RWPE2 (cell line): ENCODE data around the gene GPS2.
"Not testable (repeated sequence)": the region's sequence is repeated elsewhere in the genome, so short reads cannot be mapped to it uniquely, and the experiment has no call there.

ENCODE experiments used
- ATAC-seq: fragments of 200-7000 bp; cut with Tn5 transposase; 3 replicates; pipeline ENCODE4 v1.9.1; 2021; ENCODE audit warnings: low read depth
- DNase-seq: peaks from one replicate; pipeline ENCODE4 v3.0.0-alpha.2; 2020; ENCODE audit warnings: low spot score
- H3K27ac ChIP-seq: fragments of 450-650 bp; 2 replicates; pipeline ENCODE4 v1.5.1; 2017; ENCODE audit warnings: mild to moderate bottlenecking; ENCODE audit not compliant: poor library complexity, severe bottlenecking
- H3K27me3 ChIP-seq: fragments of 250-450 bp; sonication (Bioruptor Pico); 2 replicates; pipeline ENCODE4 v1.5.1; 2021; ENCODE audit warnings: mild to moderate bottlenecking, moderate library complexity; ENCODE audit not compliant: insufficient read depth, poor library complexity, severe bottlenecking
- H3K36me3 ChIP-seq: fragments of 250-450 bp; sonication (Bioruptor Pico); 2 replicates; pipeline ENCODE4 v1.5.1; 2020; ENCODE audit warnings: low read depth, mild to moderate bottlenecking, moderate library complexity
- H3K4me1 ChIP-seq: fragments of 250-450 bp; sonication (Bioruptor Pico); 2 replicates; pipeline ENCODE4 v1.5.1; 2021; ENCODE audit warnings: mild to moderate bottlenecking, moderate library complexity; ENCODE audit not compliant: insufficient read depth, poor library complexity, severe bottlenecking
- H3K4me3 ChIP-seq: fragments of 250-450 bp; sonication (Bioruptor Pico); 2 replicates; pipeline ENCODE4 v1.5.1; 2021; ENCODE audit warnings: mild to moderate bottlenecking, moderate library complexity; ENCODE audit not compliant: severe bottlenecking
- H3K9me3 ChIP-seq: fragments of 250-450 bp; sonication (Bioruptor Pico); 2 replicates; pipeline ENCODE4 v1.5.1; 2021; ENCODE audit warnings: mild to moderate bottlenecking, moderate library complexity; ENCODE audit not compliant: severe bottlenecking
- TF ChIP-seq, protein P1 (sequence below): fragments of 450-650 bp; IDR thresholded peaks from one replicate; pipeline ENCODE4 v1.5.1; 2017; ENCODE audit warnings: mild to moderate bottlenecking, moderate library complexity; ENCODE audit not compliant: poor library complexity, severe bottlenecking

Gene GPS2

DNA sequence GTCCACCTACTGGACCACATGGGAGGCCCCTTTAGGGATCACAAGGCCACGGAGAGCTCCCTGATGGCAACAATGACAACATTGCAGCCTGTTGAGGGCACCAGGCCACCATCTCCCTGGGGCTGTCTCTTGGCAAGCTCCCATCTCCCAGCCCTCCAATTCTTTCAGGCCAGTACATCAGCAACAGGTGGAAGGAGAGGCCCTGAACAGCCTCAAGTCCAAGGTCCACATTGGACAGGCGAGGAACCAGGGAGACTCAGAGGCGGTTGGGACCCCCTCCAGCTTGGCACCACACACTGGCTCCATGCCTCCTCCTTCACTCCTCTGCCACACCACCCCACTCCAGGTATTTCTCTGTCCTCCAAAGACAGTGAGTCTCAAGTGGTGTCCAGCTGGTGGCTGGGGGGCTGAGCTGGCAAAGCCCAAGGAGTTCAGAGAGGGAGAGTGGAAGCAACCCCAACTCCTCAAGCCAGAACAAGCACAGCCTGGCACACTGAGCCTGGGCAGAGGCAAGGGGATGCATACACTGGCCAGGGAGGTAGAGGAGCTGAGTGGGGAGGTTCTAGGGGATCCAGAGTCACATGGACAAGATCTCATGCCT is 19.9 kb upstream of the GPS2 start:
- TF ChIP-seq, protein P1, sequence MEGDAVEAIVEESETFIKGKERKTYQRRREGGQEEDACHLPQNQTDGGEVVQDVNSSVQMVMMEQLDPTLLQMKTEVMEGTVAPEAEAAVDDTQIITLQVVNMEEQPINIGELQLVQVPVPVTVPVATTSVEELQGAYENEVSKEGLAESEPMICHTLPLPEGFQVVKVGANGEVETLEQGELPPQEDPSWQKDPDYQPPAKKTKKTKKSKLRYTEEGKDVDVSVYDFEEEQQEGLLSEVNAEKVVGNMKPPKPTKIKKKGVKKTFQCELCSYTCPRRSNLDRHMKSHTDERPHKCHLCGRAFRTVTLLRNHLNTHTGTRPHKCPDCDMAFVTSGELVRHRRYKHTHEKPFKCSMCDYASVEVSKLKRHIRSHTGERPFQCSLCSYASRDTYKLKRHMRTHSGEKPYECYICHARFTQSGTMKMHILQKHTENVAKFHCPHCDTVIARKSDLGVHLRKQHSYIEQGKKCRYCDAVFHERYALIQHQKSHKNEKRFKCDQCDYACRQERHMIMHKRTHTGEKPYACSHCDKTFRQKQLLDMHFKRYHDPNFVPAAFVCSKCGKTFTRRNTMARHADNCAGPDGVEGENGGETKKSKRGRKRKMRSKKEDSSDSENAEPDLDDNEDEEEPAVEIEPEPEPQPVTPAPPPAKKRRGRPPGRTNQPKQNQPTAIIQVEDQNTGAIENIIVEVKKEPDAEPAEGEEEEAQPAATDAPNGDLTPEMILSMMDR: no peak
- no peak for ATAC-seq
- Histone ChIP-seq H3K4me3 (no peak overlapping the region), H3K27me3 (no peaks in the 10 kb centered on the region), H3K4me1 (no peaks in the 10 kb centered on the region), H3K9me3 (no peaks in the 10 kb centered on the region), H3K27ac (no peak overlapping the region), H3K36me3 (no peaks in the 10 kb centered on the region)
- no peak for DNase-seq

DNA sequence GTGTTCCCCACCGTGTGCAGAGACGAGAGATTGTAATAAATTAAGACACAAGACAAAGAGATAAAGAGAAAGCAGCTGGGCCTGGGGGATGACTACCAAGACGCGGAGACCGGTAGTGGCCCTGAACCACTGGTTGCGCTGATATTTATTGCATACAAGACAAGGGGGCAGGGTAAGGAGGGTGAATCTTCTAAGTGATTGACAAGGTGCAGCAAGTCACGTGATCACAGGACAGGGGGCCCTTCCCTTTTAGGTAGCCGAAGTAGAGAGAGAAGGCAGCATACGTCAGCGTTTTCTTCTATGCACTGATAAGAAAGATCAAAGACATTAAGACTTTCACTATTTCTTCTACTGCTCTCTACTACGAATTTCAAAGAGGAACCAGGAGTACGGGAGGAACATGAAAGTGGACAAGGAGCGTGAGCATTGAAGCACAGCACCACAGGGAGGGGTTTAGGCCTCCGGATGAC is 17.5 kb upstream of the GPS2 start:
- H3K36me3 ChIP-seq, ATAC-seq, H3K9me3 ChIP-seq, DNase-seq, H3K4me3 ChIP-seq, H3K27ac ChIP-seq, H3K4me1 ChIP-seq, H3K27me3 ChIP-seq: not testable (repeated sequence)

DNA sequence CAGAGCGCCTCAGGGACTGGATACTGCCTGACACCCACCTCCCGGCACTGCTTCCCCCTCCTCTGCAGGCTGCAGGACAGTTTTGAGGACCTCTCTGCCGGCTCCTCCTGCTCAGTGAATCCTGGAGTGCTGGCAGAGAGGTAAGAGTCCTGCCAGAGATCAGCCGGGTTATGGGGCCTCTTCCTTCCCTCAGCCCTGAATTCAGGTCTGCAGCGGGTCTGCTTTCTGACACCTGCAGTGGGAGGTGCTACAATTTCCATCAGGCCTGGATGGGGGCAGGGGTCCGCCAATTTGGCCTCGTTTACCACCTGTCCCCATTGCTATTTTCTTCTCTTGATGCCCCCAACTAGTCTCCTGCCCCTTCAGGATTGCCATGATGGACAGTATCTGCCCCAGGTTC is 17.0 kb upstream of the GPS2 start:
- no peak for ATAC-seq
- H3K27ac ChIP-seq: no peak overlapping the region

DNA sequence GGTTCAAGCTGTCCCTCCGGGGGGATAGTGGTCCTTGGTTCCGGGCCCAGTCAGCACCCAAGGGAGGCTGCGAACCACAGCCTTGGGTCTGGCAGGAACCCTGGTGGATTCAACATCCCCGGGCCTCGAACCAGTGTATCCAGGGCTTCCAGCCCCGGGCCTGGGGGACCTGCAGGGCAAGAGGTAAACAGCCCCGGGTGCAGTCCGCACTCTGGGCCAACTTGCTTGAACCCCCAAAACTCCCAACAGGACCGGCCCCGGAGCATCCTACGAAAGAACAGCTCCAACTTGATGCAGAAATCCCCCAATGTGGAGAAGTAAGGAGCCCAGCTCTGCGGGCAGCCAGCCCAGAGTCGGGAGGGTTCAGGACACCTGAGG is 15.5 kb upstream of the GPS2 start:
- Histone ChIP-seq H3K4me3 (peak overlapping the region; percentile 56), H3K27me3 (no peaks in the 10 kb centered on the region), H3K9me3 (no peaks in the 10 kb centered on the region), H3K36me3 (peaks cover 5% of the 10 kb centered on the region), H3K27ac (peak overlapping the region; percentile 60), H3K4me1 (no peaks in the 10 kb centered on the region)
- no peak for ATAC-seq
- TF ChIP-seq, protein P1: no peak
- DNase-seq: peak; percentile 47

More for the DNA sequence above, 17.0 kb upstream of the GPS2 start:
- Histone ChIP-seq H3K9me3 (no peaks in the 10 kb centered on the region), H3K4me3 (no peak overlapping the region), H3K27me3 (no peaks in the 10 kb centered on the region), H3K36me3 (no peaks in the 10 kb centered on the region), H3K4me1 (no peaks in the 10 kb centered on the region)
- DNase-seq: peak; percentile 29
- TF ChIP-seq, protein P1: no peak

DNA sequence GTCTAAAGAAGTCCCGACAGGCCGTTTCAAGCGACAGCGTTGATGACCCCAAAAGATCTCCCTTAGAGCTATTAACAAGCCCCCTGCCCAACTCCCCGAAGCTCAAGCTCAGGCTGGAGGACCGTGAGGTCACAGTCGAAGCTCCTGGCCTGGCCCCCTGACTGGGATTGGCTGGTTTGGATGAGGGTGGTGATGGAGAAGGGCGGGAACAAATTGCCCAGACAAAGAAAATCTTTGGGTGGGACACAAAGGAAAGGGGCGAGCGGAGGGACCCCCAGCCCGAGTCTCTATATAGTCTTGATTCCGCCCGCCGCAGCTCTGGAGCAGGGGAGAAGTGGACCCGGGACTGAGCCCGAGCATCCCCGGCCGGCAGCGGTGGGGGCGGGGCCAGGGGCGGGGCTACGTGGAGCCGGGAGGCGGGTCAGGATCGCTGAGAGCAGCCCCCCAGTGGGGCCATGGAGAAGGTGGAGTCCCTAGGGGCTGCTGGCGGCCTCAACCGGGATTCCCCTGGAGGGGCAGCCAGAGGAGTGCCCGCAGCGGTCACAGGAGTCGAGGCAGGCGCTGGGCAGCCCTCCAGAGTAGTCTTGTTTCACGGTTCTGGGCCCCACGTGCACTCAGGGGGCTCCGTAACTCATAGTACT is 15.0 kb upstream of the GPS2 start:
- TF ChIP-seq, protein P1: no peak
- Histone ChIP-seq H3K4me1 (no peaks in the 10 kb centered on the region), H3K9me3 (no peaks in the 10 kb centered on the region), H3K4me3 (peak overlapping the region; percentile 56), H3K36me3 (peaks cover 9% of the 10 kb centered on the region), H3K27ac (peak overlapping the region; percentile 60), H3K27me3 (no peaks in the 10 kb centered on the region)
- ATAC-seq: peak; percentile 79
- peak; percentile 84 for DNase-seq
